HG02943 (cell line): Measurements from ENCODE around the gene KCNQ1.

Source experiments
- ATAC-seq: cut with Tn5 transposase; IDR thresholded peaks from one replicate; pipeline ENCODE4 v1.9.1; 2021; ENCODE audit warnings: mild to moderate bottlenecking, low read depth, moderate library complexity; ENCODE audit not compliant: unreplicated experiment

The KCNQ1 gene

DNA sequence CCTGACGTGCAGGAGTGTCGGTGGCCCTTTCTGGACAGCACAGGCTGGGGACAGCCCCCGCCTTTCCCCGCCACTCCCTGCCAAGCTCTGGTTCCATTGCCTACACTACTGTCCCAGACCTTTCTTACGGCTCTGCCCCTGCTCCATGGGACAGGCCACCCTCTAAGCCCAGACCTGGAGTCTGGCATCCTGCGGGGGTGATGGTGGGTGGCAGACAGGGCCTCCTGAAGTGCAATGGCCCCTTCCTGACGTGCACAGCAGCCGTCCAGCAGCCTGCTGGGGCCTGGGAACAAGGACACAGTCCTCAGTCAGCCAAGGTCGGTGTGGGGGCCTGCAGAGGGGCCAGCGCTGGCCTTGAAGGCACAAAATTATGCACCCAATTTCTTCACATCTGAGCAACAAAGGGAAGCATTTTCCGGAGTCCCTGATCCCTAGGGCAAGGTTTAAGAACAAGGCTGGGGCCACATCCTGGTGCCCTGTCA lies 334.7 kb downstream of the KCNQ1 start:
- ATAC-seq = no peak

DNA sequence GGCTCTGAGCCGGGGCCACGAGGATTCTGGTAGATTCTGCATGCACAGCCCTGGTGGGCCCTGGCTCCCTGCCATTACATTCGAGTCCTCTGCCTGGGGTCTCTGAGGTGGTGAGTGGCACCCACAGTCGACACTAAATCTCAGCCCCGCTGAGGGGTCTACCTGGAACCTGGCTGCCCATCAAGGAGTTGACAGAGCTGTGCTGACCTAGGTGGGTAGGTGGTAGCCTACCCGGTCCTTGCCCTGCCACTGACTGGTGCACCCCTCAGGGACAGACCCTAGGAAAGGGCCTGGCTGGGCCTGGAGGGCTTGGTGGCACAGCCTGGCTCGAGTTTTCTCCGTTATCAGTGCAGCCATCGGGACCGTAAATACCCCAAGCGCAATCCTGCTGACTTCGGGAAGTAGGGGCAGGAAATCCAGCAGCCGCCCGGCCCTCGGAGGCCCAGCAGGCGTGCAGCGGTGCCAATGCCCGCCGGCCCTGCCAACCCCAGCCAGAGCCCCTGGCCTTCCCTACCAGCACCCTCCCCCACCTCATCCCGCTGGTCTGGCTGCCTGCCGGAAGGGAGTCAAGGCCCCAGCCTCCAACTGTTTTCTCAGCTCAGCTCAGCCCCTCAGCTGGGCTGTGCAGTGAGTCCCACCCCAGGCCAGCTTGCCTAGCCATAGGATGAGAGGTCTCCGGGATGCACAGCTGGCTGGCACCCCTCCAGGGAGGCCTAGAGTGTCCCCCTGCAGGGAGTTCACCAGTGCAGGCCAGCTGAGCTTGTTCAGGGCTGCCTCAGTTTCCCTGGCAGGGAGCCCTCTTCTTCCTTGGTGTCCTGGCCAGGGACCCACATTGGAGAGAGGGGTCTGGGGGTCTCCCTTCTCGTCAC lies 335.4 kb downstream of the KCNQ1 start:
- no peak for ATAC-seq

DNA sequence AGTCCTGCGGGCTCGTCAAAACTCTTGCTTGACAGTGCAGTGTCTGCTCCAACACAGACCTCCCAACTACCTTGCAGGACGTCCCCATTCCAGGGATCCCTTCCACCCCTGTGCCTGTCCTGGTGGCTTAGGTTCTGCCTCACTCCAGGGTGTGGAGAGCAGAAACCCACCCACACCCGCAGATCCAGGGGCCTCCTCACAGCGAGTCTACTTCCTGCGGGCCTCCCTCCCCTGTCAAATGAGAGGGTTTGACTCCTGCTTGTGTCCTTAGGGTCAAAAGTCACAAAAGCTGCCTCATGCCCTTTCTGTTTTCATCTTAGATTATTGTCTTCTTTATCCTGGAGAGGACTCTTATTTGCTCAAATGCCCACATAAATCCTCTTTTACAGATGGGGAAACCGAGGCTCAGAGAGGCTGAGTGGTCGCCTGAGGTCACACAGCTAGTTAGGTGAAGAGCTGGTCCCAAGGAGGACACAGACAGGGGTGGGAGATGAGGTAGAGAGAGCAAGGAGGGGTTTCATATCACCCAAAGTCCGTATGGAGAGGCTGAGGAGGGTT lies 336.1 kb downstream of the KCNQ1 start:
- ATAC-seq = no peak

DNA sequence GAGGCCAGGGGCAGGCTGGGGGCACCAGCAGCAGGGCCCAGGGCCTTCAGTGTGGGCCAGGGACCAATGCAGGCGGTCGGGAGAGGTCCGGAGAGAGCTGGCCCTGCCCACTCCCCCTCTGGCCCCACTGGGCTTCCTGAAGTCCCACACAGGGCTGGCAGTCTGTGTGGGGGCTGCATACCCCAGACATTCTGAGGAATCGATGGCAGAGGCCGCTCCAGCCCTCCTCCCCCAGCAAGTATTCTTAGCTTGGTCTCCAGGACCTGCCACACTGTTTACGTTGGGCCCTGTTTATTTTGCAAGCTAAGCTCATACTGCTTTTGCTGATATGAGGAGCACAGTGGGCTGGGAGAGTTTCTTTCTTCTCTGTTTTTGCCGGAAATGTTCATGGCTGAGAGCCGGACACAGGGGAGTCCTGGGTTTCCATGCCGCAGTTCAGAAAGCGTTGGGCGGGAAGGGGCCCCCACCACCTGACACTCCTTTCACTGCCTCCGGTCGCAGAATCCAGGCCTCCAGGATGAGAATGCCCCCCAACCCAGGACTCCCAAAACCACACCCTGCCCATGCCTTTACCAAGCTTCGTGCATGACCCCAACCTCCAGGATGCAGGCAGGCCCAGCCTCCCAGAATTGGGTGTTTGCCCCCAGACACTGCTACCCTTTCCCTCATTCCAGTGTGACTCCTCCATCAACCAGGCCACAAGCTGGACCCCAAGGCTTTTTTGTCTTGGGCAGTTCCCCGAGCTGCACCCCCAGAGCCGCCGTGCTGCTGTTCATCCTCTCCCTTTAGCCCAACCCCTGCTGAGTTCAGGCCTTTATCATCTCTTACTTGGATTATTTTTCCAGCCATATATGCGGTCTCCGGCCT lies 336.8 kb downstream of the KCNQ1 start:
- no peak for ATAC-seq

DNA sequence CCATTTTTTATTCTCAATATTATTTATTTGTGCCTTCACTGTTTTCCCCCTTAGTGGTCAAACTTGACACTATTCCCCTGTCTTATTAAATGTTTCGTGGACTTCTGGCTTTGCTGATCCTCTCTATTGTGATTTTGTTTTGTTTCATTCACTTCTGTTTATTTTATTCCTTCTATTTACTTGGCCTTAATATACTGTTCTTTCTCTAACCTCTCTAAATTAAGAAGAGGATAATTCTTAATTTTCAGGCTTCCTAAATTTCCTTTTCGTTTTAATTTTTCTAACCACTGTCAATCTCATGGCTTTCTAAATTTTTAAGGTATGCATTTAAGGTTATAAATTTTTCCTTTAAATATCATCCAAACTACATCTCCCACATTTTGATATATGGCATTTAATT lies 338.0 kb downstream of the KCNQ1 start:
- no peak for ATAC-seq

DNA sequence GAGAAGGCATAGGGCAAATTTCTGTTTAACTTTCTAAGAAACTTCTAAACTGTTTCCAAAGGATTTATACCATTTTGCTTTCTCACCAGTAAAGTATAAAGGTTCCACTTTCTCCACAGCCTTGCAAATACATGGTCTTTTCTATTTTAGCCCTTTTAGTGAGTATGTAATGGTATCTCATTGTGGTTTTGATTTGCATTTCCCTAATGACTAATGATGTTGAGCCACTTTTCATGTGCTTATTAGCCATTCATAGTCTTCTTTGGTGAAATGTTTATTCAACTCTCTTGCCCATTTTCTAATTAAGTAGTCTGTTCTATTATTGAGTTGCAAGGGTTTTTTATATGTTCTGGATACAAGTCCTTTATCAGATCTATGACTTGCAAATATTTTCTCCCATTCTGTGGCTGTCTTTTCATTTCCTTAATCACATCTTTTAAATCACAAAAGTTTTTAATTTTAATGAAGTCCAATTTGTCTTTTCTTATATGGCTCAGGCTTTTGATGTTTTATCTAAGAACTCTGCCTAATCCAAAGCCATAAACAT lies 338.8 kb downstream of the KCNQ1 start:
- ATAC-seq = no peak

DNA sequence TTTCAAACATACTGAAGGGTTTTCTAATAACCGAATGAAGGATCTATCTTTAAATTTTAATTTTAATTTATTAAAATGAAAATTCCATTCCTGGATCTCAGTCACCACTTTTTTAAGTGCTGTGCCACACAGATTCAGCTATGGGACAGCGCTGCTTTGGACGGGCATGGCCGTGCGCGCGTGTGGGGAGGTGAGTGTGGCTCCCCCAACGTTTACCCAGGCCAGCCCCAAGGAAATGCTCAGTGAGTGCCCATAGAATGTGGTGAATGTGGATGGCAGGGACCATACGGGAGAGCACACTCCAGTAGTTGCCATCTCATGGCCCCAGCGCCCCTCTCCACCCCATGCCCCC lies 343.0 kb downstream of the KCNQ1 start:
- ATAC-seq = no peak

DNA sequence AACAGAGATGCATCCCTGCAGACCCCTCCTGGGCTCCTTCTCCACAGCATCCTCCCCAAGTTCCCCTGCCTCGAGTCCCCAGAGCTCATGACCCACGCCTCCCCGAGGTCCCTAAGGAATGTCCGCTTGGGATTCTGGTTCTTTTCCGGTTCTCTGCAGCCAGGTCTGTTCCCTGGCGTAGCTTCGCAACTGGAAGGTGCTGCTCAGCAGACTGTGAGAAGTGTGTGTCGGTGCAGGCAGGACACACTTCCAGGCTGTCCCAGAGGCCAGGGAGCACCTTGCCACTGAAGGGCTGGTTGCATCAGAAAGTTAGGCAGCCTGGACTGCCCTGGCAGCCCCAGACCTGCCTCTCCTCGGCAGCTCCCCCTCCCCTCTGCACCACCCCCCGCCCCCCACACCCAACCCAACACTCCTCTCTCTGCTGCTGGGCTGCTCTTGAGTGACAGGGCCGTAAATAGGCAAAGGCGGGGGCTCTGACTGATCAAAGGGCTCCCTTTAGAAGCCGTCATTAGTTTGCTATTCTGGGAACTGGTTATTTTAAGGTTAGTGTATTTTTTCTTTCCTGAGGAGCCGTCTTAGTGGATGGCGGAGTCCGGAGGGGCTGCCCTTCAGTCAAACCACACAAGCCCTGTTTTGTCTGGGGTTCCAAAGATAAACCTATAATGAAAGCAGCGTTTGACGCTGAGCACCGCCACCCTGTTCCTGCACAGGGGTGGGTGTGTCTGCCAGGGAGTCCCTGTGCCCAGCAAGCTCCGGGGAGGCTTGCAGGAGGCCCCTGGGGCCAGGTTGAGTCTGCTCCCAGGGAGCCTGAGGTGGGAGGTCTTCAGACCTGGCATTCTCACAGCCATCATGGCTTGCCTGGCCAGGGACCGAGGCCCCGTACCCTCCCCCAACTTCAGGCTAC lies 343.6 kb downstream of the KCNQ1 start:
- no peak for ATAC-seq

DNA sequence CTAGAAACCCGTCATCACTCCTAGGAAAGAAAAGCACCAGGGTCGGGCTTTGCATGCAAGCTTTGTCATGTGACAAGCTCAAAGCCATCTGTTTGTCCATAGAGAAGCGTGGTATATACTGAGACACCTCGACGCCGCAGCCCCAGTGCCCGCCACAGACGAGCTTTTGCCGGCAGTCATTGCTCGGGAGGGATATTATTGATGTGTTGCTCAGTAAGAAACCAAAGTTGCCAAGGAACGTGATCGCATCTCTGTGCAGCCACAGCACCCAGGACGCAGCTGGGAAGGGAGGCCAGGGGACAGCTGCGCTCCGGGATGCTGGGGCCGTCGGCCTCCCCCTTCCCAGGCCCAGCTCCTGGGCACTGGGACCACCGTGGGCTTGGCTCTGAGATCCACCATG lies 344.5 kb downstream of the KCNQ1 start:
- ATAC-seq = no peak

DNA sequence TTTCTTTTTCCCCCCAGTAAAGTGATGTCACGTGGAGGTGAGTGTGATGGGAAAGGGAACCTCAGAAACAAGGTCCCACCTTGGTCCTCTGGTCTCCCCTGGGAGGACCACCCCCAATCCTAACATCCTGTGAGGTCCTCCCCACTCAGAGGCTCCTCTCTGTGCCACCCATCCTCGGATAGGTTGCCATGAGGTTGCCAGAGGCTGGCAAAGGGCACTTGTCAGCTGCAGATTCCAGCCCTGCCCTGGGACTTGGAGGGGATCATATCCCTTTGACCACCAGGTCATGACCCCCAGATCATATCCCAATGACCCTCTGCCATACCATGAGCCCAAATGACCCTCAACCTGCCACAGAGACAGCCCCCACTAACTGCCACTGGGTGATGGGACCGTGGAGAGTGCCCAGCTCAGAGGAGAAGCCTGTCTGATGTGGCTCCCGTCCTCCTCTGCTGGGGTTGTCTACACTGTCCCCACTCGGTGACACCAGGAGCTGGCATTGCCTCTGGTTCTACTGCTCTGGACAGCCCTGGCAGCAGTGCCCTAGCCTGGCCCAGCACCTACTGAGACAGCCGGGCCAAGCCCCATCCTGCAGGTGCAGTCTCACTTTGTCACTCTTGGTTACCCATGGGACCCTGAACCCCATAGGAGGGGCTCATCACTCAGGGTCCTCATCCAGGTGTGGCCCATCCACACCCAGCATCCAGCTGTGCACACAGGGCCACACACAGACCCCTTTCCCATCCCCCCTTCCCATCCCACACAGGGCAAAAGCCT lies 345.2 kb downstream of the KCNQ1 start:
- no peak for ATAC-seq

DNA sequence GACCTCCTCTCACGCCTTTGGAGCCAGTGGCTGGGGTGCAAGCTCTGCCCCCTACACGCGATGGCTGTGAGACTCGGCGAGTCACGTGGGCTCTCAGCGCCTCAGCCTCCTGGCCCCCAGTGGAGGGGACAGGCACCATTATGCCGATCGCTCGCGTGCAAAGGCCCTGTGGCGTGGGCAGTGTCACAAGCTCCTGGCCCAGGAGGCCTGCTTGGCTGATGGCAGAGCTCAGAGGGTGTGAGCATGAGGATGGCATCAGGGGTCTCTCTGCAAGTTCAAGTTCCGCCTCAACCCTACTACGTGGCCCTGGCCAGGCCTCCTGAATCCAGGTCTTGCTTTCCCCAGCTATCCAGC lies 345.7 kb downstream of the KCNQ1 start:
- no peak for ATAC-seq

DNA sequence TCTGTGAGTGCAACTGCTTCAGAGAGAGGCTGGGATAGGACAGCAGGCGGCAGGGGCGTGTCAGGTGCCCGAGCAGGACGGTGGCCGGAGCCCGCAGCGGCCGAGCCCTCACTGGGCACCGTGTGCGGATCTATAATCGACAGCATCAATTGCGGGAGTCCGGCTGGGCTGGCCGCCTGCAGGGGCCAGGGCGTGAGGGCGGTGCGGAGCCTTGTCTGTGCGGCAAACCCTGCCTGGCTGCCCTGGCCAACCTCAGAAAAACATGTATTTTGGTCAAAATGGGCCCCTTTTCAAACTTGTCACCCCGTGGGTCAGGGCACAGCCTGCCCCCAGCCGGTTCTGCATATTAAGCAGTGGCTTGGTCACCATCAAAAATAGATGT lies 346.3 kb downstream of the KCNQ1 start:
- no peak for ATAC-seq

DNA sequence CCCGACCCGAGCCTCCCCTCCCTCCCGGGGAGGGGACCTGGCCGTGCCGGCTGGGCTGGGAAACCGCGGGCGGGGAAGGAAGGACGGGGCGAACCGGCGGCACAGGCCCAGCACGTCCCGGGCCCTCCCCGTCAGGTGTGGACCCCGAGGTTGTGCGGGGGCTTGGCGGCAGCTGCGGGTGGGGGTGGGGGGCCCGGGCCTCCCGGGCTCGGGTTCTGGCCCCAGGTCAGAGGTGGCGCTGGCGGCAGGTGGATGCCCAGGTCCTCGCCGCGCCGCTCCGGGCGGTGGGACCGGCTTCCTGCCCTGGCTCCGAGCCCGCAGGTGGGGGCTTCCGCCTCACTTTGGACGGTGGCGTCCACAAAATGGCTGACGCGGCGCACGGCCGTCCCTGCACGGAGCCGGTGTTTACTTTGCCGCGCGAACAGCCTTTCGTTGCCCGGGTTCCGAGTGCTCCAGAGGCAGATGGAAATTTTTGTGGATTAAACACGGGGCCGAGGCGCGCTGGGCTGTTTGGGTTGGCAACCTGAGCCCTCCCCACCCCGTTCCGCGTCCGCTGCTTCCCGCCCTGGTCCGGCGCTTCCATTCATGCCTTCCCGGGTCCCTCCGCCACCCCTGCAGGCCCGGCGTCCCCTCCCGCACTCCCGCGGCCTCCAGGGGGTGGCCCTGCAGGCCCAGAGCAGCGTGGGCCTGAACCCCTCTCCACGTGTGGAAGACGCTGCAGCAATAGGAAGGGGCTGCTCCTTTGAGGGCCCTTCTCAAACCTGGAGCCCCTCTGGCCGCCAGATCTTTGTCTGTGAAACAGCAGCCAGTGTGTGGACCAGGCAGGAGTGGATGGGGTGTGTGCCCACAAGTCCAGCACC lies 346.9 kb downstream of the KCNQ1 start:
- no peak for ATAC-seq

DNA sequence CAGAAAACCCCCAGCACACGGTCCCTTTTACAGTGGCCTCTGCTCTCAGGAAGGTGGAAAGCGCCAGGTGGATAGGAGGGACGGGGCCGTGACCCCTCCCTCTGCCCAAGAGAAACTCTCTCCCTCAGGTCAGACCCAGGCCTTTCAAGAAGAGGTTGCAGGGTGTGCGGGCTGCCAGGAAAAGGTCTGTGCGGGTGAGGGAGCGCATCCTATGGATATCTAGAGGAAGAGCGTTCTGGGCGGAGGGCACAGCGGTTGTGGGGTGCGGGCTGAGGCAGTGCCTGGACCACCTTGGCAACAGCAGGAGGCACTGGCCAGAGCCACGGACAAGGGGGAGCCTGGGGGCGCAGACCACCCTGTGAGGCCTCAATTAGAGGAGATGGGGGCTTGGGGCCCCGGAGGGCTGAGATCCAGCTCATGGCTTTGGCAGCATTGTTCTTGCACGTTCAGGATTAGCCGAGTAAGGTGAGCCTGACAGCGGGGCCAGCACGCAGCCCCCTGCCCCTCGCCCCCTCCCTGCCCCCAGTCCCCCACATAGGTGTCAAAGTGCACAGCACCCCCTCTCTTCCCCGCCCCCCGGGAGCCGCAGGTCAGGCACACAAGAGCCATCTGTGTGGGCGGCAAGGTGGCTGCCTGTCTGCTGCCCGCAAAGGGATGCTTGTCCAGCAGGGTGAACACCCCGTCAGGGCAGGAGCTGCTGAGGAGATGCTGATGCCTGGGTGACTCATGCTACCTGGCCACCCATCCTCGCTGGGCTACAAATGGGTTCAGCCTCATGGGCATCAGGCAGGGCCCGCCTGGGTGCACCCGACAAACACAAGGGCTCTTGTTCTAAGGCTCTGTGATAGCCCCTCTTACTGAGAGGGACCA lies 347.8 kb downstream of the KCNQ1 start:
- no peak for ATAC-seq

DNA sequence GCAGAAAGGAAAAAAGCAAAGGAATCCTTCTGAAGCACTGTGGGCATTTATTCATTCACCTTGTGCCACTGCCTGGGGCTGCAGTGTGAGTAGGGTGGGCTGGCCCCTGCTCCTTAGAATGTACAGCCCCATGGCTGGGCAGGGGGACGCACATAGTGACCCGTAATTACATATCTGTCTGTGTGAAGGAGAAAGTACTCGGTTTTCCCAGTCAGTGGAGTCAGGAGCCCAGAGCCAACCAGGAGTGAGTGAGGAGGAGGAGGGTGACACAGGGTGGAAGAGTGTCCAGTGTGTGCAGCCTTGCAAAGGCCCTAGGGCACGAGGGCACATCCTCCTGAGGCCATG lies 348.9 kb downstream of the KCNQ1 start:
- ATAC-seq = no peak

DNA sequence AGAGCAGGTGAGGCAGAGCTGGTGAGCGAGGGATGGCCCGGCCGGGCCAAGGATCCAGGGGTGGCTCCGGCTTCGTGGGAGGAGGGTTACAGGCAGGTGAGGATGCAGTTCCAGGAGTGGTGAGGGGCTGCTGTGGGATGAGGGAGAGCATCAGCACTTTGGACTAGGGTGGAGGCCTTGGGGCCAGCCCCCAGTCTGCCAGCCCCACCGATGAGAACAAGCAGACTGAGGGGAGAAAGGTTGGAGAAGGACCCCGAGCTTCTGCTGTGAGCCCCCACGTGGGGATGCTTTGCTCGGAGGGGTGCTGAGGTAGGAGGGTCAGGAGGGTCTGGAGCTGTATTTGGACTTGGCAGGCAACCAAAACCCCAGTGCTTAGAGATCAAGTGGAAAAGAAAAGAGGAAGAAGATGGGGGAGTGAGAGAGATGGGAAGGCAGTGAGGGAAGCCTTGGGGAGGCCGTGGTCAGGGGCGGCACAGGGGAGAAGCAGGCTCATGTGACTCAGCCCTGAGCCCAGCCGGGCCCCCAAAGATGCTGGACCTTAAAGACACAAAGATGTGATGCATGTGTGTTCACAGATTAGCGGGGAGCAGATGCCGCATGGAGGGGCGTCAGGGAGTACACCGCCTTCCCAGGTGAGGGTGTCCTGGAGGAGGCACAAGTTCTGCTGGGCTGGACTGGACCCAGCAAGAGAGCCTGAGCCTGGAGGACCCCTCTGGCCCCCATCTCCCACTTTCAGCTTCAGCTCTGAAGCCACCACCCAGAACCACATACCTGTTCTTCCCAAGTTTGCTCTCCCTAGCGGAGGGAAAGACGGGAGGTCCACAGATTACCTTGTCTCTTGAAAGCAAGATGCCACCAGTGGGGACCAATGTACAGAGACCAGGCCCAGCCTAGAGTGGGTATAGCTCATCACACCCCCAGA lies 349.5 kb downstream of the KCNQ1 start:
- ATAC-seq = no peak

DNA sequence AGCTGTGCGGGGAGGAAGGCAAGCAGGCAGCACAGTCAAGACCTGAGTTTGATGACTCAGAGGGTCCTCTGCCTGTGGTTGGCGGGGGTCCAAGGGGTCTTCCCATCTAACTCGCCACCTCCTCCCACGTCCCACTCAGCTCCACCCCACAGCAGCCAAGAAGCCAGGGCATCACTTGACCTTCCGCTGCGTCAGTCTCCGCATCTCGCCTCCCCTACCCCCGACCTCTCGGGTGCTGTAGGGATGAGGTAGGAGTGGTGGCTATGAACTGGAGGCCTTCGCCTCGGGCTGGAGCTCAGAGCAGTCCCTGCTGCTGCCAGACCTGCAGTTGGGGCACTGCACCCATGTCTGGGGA lies 350.1 kb downstream of the KCNQ1 start:
- ATAC-seq = no peak
